ENCODE data around the gene ADGRG4.

GRCh38 chrX:136304493-136304892 lies 3.7 kb downstream of the ADGRG4 start:
- TF ChIP-seq, protein P1, sequence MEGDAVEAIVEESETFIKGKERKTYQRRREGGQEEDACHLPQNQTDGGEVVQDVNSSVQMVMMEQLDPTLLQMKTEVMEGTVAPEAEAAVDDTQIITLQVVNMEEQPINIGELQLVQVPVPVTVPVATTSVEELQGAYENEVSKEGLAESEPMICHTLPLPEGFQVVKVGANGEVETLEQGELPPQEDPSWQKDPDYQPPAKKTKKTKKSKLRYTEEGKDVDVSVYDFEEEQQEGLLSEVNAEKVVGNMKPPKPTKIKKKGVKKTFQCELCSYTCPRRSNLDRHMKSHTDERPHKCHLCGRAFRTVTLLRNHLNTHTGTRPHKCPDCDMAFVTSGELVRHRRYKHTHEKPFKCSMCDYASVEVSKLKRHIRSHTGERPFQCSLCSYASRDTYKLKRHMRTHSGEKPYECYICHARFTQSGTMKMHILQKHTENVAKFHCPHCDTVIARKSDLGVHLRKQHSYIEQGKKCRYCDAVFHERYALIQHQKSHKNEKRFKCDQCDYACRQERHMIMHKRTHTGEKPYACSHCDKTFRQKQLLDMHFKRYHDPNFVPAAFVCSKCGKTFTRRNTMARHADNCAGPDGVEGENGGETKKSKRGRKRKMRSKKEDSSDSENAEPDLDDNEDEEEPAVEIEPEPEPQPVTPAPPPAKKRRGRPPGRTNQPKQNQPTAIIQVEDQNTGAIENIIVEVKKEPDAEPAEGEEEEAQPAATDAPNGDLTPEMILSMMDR (IDR thresholded peaks at IDR 0.05), result no peak
- TF ChIP-seq POLR2AphosphoS5 (IDR thresholded peaks at IDR 0.05) (no peak), POLR2A (IDR thresholded peaks at IDR 0.05) (no peak)

Measured in upper lobe of left lung (tissue), 4 donors.